LNCAP (cell line): ENCODE results near the gene ATF3.

Experiments
- TF ChIP-seq, protein P1 (sequence below): fragments of 450-650 bp; IDR thresholded peaks from 2 replicates; pipeline ENCODE4 v1.5.1; 2017; ENCODE audit warnings: mild to moderate bottlenecking

Gene ATF3

GRCh38 chr1:212637902-212638301 is 29.3 kb downstream of the ATF3 start:
- TF ChIP-seq, protein P1, sequence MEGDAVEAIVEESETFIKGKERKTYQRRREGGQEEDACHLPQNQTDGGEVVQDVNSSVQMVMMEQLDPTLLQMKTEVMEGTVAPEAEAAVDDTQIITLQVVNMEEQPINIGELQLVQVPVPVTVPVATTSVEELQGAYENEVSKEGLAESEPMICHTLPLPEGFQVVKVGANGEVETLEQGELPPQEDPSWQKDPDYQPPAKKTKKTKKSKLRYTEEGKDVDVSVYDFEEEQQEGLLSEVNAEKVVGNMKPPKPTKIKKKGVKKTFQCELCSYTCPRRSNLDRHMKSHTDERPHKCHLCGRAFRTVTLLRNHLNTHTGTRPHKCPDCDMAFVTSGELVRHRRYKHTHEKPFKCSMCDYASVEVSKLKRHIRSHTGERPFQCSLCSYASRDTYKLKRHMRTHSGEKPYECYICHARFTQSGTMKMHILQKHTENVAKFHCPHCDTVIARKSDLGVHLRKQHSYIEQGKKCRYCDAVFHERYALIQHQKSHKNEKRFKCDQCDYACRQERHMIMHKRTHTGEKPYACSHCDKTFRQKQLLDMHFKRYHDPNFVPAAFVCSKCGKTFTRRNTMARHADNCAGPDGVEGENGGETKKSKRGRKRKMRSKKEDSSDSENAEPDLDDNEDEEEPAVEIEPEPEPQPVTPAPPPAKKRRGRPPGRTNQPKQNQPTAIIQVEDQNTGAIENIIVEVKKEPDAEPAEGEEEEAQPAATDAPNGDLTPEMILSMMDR = no peak

DNA sequence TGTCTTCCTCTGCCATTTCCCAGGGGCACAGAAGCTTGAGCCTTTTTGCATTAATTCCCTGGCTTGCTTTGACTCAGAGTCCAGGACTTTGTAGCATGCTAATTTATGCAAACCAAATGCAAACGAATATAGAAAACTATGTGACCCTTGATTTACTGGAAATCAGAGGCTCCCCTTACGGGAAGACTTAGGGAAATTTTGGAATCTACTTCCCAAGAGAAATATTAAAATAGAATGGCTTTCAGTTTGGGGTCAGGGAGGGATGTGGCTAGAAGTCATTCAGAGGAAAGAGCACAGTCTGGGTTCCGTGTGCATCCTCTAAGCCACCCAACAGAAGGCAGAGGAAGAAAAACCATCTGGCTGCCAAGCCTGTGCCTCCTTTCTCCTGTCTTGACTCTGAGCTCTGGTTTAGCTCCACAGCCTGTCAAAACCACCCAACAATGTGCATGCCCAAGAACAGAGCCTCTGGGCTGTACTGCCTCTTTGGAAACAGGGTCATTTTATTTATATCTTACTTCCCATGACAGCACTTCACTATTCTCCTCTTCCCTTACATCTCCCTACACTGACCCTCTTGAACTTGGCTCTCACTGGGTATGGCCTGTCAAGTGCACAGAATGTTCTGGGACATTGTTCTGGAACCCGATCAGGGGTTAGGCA is 30.1 kb downstream of the ATF3 start:
- TF ChIP-seq, protein P1 = no peak

DNA sequence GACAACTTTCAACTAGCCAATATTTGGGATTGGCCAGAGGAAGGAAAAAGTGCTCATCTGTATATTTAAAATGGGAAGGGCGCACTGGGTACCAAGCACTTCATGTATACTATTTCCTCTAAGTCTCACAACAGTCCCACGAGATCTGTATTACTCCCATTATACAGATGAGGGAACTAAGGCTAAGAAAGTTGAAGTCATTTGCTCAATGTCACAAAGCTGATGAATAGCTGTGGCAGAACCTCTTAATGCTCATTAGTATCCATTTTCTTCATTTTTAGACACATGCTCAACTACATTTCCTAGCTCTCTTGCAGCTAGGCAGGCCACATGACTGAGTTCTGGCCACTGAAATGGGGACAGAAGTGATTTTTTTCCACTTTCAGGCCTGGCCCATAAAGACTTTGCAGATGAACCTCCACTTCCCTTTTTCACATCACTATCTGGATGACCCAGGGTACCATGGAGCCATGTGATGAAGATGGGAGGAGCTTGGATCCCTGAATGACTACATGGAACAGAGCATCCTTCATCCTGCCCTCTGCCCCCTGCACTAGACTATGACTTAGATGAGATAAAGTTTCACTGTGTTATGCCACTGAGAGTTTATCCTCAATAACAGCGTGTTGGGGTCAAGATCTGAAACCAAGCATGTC is 31.8 kb downstream of the ATF3 start:
- TF ChIP-seq, protein P1 = no peak

DNA sequence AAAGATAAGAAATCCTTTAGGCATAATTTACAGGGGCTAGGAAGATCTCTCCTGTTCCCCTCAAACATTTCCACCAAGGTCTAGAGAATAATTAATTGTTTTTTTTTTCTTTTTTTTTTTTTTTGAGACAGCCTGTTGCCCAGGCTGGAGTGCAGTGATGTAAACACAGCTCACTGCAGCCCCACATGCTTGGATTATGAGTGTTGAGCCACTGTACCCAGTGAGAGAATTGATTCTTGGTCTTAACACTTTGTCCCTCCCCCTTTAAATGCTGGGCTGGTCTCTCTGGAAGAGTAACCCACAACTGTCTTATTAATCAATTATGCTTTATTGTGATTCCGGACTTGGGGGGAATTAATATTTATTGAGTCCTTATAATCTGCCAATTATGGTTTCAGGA is 33.4 kb downstream of the ATF3 start:
- TF ChIP-seq, protein P1 = no peak

GRCh38 chr1:212643877-212644276 is 35.3 kb downstream of the ATF3 start:
- TF ChIP-seq, protein P1 = no peak

- TF ChIP-seq, protein P1 = no peak
Observed at GRCh38 chr1:212644866-212645545, 36.4 kb downstream of the ATF3 start.

DNA sequence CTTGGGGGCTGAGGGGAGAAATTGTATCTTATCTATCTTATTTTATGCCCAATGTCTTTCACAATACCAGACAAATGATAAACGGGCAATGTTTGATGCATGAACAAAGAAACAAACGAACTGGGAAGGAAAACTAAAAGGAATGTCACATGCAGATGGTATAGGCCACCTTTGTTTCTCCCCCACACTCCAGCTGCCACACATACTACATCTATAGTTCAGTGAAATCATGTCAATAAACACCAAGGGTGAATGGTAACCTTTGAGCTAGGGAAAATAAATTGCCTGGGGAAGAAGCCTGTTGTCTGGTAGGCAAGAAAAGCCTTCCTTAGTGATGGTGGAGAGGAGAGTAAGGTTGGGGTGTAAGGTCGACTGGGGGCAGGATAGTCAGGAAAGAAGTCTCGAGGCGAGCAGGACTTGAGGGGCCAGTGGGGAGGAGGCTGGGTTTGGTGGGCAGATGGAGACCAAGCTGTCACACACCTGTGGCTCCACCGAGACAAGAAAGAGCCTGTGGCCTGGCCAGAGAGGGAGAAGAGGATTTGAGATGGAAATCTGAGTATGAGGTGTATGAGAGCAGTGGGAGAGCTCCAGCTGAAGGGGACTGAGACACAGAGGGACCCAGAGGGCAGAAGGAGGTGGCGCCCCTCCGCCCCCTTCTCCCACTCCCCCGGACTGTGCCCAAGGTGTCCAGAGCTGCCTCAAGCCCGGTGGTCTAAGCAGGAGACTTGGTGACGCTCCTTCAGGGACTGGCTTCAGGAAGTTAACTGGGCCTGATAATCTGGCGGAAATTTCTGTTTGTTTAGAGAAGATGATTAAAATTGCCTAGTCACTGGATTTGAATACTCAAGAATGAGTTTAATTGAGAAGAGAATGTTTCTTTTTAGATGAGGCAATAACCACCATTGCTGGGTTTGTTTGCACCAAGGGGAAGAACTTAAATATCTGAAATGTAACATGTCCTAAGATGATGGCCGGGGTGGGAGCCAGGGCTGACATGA is 37.3 kb downstream of the ATF3 start:
- TF ChIP-seq, protein P1 = no peak
